Purkinje cell (primary cell): Measurements from ENCODE around the gene CT45A8. TPM values are rescaled to one million over a fixed set of nuclear protein-coding genes. Genes with fewer than 3 reads are reported as not detected.

Experiments
- polyA plus RNA-seq: library from polyadenylated mRNA; unstranded; fragments of >200 nt; fragmentation: Nextera tagmentation; gene quantifications from 2 replicates; pipeline ENCODE4 v1.2.1, GENCODE V29; 2014

Gene CT45A8, protein sequence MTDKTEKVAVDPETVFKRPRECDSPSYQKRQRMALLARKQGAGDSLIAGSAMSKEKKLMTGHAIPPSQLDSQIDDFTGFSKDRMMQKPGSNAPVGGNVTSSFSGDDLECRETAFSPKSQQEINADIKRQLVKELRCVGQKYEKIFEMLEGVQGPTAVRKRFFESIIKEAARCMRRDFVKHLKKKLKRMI
- not detected in 2 replicates for polyA plus RNA-seq

DNA sequence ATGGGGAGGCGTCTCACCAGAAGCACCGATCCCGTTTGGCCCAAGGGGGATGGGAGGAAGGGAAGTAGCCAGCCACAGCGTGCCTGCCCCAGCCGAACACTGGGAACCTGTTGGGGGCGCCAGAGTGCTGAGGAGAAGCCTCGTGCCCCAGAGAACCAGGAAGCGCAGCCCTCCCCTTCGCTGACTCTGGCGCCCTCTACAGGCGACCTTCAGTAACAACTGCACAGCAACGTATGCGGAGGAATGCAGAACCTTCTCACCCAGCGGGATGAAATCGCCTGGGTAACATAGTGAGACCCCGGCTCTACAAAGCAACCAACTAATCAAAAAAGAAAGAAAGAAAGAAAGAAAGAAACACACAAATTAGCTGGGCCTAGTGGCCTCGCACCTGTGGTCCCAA, at the start of gene CT45A8:
CT45A8 (minus strand) TSS at position 101 of the 400 bp plus-strand sequence. CDS start 3,755 bp downstream, outside the sequence.

DNA sequence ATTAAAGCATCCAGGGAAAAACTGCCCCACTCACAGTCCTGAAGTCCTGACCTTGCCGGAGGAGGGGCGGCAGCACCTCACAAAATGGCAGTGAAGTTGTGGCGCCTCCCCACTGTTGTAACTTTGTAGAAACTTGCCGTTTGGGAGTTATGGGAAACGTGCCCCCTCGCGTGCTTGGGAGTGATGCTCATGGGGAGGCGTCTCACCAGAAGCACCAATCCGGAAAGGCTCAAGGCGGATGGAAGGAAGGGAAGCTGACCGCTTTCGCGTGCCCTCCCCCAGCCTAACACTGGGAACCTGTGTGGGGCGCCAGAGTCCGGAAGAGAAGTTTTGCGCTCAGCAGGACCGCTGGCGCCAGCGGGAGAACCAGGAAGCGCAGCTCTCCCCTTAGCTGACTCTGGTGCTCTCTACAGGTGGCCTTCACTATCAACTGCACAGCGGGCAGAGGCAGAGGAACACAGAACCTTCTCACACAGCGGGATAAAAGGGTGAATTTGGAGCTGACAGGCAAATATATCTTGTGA, 39.0 kb upstream of the CT45A8 start, which contains the start of the genes CT45A10 and SAGE1:
CT45A10 (minus strand) TSS at position 151 of the 524 bp plus-strand sequence. CDS start 8,100 bp downstream, outside the sequence.
SAGE1 (plus strand) TSS at position 423 of the 524 bp plus-strand sequence. CDS start 2,527 bp downstream, outside the sequence.

DNA sequence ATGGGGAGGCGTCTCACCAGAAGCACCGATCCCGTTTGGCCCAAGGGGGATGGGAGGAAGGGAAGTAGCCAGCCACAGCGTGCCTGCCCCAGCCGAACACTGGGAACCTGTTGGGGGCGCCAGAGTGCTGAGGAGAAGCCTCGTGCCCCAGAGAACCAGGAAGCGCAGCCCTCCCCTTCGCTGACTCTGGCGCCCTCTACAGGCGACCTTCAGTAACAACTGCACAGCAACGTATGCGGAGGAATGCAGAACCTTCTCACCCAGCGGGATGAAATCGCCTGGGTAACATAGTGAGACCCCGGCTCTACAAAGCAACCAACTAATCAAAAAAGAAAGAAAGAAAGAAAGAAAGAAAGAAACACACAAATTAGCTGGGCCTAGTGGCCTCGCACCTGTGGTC, 17.4 kb upstream of the CT45A8 start, which contains the start of gene CT45A9:
CT45A9 (minus strand) TSS at position 101 of the 400 bp plus-strand sequence. CDS start 3,751 bp downstream, outside the sequence.

DNA sequence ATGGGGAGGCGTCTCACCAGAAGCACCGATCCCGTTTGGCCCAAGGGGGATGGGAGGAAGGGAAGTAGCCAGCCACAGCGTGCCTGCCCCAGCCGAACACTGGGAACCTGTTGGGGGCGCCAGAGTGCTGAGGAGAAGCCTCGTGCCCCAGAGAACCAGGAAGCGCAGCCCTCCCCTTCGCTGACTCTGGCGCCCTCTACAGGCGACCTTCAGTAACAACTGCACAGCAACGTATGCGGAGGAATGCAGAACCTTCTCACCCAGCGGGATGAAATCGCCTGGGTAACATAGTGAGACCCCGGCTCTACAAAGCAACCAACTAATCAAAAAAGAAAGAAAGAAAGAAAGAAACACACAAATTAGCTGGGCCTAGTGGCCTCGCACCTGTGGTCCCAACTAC, 17.2 kb downstream of the CT45A8 start, which contains the start of gene CT45A7:
CT45A7 (minus strand) TSS at position 101 of the 400 bp plus-strand sequence. CDS start 3,747 bp downstream, outside the sequence.

DNA sequence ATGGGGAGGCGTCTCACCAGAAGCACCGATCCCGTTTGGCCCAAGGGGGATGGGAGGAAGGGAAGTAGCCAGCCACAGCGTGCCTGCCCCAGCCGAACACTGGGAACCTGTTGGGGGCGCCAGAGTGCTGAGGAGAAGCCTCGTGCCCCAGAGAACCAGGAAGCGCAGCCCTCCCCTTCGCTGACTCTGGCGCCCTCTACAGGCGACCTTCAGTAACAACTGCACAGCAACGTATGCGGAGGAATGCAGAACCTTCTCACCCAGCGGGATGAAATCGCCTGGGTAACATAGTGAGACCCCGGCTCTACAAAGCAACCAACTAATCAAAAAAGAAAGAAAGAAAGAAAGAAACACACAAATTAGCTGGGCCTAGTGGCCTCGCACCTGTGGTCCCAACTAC, 34.4 kb downstream of the CT45A8 start, which contains the start of gene CT45A2:
CT45A2 (minus strand) TSS at position 101 of the 400 bp plus-strand sequence. CDS start 3,747 bp downstream, outside the sequence.

DNA sequence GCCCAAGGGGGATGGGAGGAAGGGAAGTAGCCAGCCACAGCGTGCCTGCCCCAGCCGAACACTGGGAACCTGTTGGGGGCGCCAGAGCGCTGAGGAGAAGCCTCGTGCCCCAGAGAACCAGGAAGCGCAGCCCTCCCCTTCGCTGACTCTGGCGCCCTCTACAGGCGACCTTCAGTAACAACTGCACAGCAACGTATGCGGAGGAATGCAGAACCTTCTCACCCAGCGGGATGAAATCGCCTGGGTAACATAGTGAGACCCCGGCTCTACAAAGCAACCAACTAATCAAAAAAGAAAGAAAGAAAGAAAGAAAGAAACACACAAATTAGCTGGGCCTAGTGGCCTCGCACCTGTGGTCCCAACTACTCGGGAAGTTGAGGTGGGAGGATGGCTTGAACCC, 51.7 kb downstream of the CT45A8 start, which contains the start of gene CT45A6:
CT45A6 (minus strand) TSS at position 101 of the 400 bp plus-strand sequence. CDS start 3,794 bp downstream, outside the sequence.

Other genes with a start within 250 kb of the CT45A8 start
- not detected in 2 replicates for gene CT45A1, start 140.9 kb downstream of the CT45A8 start, polyA plus RNA-seq
- gene CT45A3, start 86.3 kb downstream of the CT45A8 start, polyA plus RNA-seq: not detected in 2 replicates
- 0.94 TPM in 1 of 2 replicates, not detected in the other for gene CT45A5, start 69.0 kb downstream of the CT45A8 start, polyA plus RNA-seq
- gene CT45A6, start 51.8 kb downstream of the CT45A8 start, polyA plus RNA-seq: not detected in 2 replicates
- not detected in 2 replicates for gene CT45A2, start 34.5 kb downstream of the CT45A8 start, polyA plus RNA-seq
- not detected in 2 replicates for gene CT45A7, start 17.3 kb downstream of the CT45A8 start, polyA plus RNA-seq
- gene CT45A9, start 17.3 kb upstream of the CT45A8 start, polyA plus RNA-seq: not detected in 2 replicates
- not detected in 2 replicates for gene CT45A10, start 38.9 kb upstream of the CT45A8 start, polyA plus RNA-seq
- not detected in 2 replicates for gene SAGE1, start 39.2 kb upstream of the CT45A8 start, polyA plus RNA-seq
- 41.5 and 59.8 TPM in 2 replicates for gene MMGT1, start 119.5 kb upstream of the CT45A8 start, polyA plus RNA-seq
- 45.9 and 51.0 TPM in 2 replicates for gene SLC9A6, start 130.9 kb upstream of the CT45A8 start, polyA plus RNA-seq